Stimulated activated CD4-positive, alpha-beta T cell treated with anti-CD3 and anti-CD28 coated beads, Interleukin-12 subunit alpha, Interleukin-12 subunit beta, amount 100 ng/mL, for 48 hours (primary cell): ENCODE data around the gene MORN1.

Experiments
- DNase-seq, 3 donors: peaks; one replicate each; pipeline ENCODE4 v3.0.0-alpha.2; 2020; ENCODE audit warnings: low read depth in 2 of 3, low spot score in 1 of 3

MORN1 gene

GRCh38 chr1:2275796-2276536 lies 115.4 kb downstream of the MORN1 start:
- no peak for DNase-seq

GRCh38 chr1:2274929-2275475 lies 116.4 kb downstream of the MORN1 start:
- DNase-seq = no peak

GRCh38 chr1:2274231-2274928 lies 117.0 kb downstream of the MORN1 start:
- no peak for DNase-seq

GRCh38 chr1:2273401-2274090 lies 117.8 kb downstream of the MORN1 start:
- no peak for DNase-seq

GRCh38 chr1:2272686-2273400 lies 118.5 kb downstream of the MORN1 start:
- no peak for DNase-seq

GRCh38 chr1:2271841-2272655 lies 119.3 kb downstream of the MORN1 start:
- DNase-seq = no peak
